Measurements from ENCODE around the gene SNUPN.

DNA sequence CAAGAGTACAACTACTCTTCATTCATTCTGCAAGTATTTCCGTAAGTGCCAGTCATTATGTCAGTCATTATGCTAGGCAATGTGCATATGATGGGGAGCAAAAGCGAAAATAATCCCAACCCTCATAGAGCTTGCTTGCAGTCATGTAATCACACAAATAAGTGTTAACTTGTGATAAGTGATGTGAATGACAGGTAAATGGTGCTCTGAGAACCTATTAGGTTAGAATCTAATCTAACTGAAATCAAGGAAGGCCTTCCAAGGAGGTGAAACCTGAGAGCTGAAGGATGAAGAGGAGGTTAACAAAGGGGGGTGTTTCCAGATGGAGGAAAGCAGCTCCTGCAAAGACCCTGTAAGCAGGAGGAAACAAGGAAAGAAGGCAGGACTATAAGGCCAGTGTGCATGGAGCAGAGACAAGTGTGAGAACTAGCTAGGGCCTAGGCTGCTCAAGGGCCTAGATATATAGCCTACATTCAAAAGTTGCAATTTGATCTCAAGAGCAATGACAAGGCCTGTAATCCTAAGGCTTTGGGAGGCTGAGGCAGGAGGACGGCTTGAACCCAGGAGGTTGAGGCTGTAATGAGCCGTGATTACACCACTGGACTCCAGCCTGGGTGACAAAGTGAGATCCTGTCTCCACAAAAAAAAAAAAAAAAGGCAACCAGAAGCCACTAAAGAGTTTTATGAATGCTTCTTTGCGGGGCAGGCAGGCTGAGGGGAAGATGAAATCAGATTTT is 51.7 kb downstream of the SNUPN start:
- TF ChIP-seq POLR2A (IDR thresholded peaks at IDR 0.05) = no peak
- TF ChIP-seq CTCF (IDR thresholded peaks at IDR 0.05) = no peak

All from testis (tissue), 2 donors.